ENCODE data around the gene GPANK1. TPM values are rescaled to one million over a fixed set of nuclear protein-coding genes. Genes with fewer than 3 reads are reported as not detected.

Gene GPANK1
- total RNA-seq, 1 experiment from 2014 or later: 26.8 TPM

DNA sequence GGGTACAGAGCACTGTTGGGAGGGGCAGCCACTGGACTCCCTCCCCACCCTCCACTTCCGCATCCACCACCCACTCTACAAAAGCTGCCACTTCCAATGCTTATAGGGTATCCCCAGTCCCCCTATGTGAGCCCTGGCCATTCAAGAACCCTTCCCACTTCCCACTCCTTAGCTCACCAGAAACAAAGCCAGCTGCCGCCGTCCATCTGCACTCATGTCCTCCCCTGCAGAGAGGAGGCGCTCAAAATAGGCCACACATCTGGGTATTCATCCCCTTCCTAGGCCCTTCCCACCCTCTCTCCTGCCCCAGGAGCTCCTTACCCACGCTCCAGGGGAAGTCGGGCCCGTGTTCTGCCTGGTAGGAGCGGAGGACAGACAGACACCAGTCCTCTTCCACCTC is 22.5 kb upstream of the GPANK1 start:
- Histone ChIP-seq H3K23ac (ENCODE audit: insufficient read length, low read depth, low read length) (no peak overlapping the region), H3T11ph (ENCODE audit: low read length) (no peak overlapping the region), H3K27ac (ENCODE audit: insufficient read length, low read depth, low read length) (no peak overlapping the region), H2BK12ac (ENCODE audit: insufficient read length, low read depth, low read length) (no peak overlapping the region), H4K91ac (ENCODE audit: insufficient read length, low read depth, low read length) (no peak overlapping the region), H3K18ac (ENCODE audit: insufficient read length, low read depth, low read length) (no peak overlapping the region), H3K9me3 (ENCODE audit: control insufficient read depth, low read depth, low read length) (no peaks in the 10 kb centered on the region), H2BK5ac (ENCODE audit: insufficient read length, low read length) (no peak overlapping the region), H3K79me1 (ENCODE audit: insufficient read depth, low read depth, low read length, poor library complexity, severe bottlenecking) (no peaks in the 10 kb centered on the region), H3K56ac (ENCODE audit: insufficient read length, low read depth, low read length) (no peak overlapping the region), H2BK20ac (ENCODE audit: low read depth, low read length, poor library complexity, severe bottlenecking) (no peak overlapping the region), H3K4me1 (ENCODE audit: insufficient read depth, low read length) (no peaks in the 10 kb centered on the region), H4K20me1 (ENCODE audit: control insufficient read depth, insufficient read depth, insufficient read length) (no peaks in the 10 kb centered on the region), H2AFZ (ENCODE audit: low read length) (no peak overlapping the region), H2BK15ac (ENCODE audit: low read depth, low read length) (no peak overlapping the region), H4K8ac (replicated peaks; ENCODE audit: insufficient read length, low read depth, low read length) (no peak overlapping the region), H3K4ac (ENCODE audit: low read depth, low read length) (no peak overlapping the region), H3K23me2 (ENCODE audit: insufficient read length, low read depth, low read length, poor library complexity, severe bottlenecking) (peaks cover 9% of the 10 kb centered on the region), H4K5ac (ENCODE audit: insufficient read length, low read depth, low read length) (no peak overlapping the region), H3K14ac (ENCODE audit: insufficient read depth, low read length) (no peak overlapping the region), H2AK5ac (ENCODE audit: insufficient read length, low read length) (no peak overlapping the region), H3K4me2 (ENCODE audit: insufficient read depth, insufficient read length, low read length) (no peak overlapping the region), H2BK120ac (ENCODE audit: low read depth, low read length, poor library complexity, severe bottlenecking) (no peak overlapping the region), H3K27me3 (ENCODE audit: insufficient read depth, low read length) (no peaks in the 10 kb centered on the region; the same call in 1 of the 2 replicates), H3K9ac (ENCODE audit: extremely low read depth, insufficient read length, low read length) (no peak overlapping the region), H3K79me2 (ENCODE audit: insufficient read depth, low read length) (no peaks in the 10 kb centered on the region)
- DNase-seq: no peak
- TF ChIP-seq, protein P1, sequence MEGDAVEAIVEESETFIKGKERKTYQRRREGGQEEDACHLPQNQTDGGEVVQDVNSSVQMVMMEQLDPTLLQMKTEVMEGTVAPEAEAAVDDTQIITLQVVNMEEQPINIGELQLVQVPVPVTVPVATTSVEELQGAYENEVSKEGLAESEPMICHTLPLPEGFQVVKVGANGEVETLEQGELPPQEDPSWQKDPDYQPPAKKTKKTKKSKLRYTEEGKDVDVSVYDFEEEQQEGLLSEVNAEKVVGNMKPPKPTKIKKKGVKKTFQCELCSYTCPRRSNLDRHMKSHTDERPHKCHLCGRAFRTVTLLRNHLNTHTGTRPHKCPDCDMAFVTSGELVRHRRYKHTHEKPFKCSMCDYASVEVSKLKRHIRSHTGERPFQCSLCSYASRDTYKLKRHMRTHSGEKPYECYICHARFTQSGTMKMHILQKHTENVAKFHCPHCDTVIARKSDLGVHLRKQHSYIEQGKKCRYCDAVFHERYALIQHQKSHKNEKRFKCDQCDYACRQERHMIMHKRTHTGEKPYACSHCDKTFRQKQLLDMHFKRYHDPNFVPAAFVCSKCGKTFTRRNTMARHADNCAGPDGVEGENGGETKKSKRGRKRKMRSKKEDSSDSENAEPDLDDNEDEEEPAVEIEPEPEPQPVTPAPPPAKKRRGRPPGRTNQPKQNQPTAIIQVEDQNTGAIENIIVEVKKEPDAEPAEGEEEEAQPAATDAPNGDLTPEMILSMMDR (conservative IDR thresholded peaks at IDR 0.05): no peak
- H3K27ac Mint-ChIP-seq: 0 out of 7 replicates have a peak overlapping the region, but pooled peaks of 1 of the 3 experiments have one; percentile 23
- peaks cover 14 to 49% (median 32%) of the 10 kb centered on the region in 3 experiments for H3K36me3 Mint-ChIP-seq (ENCODE audit: insufficient read depth in 1 of 3, low read depth in 3 of 3)
- WGBS (ENCODE audit: extremely low coverage, insufficient read length, low lambda C conversion rate): no CpG with 5 or more reads among the region's 8 CpGs
- peaks cover 13 to 19% of the 10 kb centered on the region in 2 experiments for H3K4me1 Mint-ChIP-seq
- H3K9me3 Mint-ChIP-seq: no peaks in the 10 kb centered on the region; a peak in 2 of 5 replicates
- H3K27me3 Mint-ChIP-seq (ENCODE audit: low read depth): peaks cover 8% of the 10 kb centered on the region
- no peak overlapping the region for H3K4me3 Mint-ChIP-seq
